H9 (cell line): Measurements from ENCODE around the gene SLCO4A1. TPM values are rescaled to one million over a fixed set of nuclear protein-coding genes. Genes with fewer than 3 reads are reported as not detected.

Source experiments
- DNase-seq: peaks from one replicate; pipeline ENCODE4 v3.0.0-alpha.2; 2017
- H2AFZ ChIP-seq: one replicate; pipeline ENCODE4 v1.6.1; 2013; ENCODE audit warnings: mild to moderate bottlenecking, low read length, control low read depth, moderate library complexity
- H2AK5ac ChIP-seq: 2 replicates; pipeline ENCODE4 v1.6.1; 2013; ENCODE audit warnings: low read length, control low read depth, mixed read lengths; ENCODE audit not compliant: insufficient read length
- H2BK120ac ChIP-seq: one replicate; pipeline ENCODE4 v1.6.1; 2013; ENCODE audit warnings: low read depth, mild to moderate bottlenecking, low read length, control low read depth, inconsistent platforms; ENCODE audit not compliant: poor library complexity, severe bottlenecking
- H2BK12ac ChIP-seq: 2 replicates; pipeline ENCODE4 v1.6.1; 2013; ENCODE audit warnings: low read length, control low read depth, mixed read lengths, low read depth; ENCODE audit not compliant: insufficient read length
- H2BK15ac ChIP-seq: 2 replicates; pipeline ENCODE4 v1.6.1; 2013; ENCODE audit warnings: low read depth, low read length, control low read depth
- H2BK20ac ChIP-seq: one replicate; pipeline ENCODE4 v1.6.1; 2013; ENCODE audit warnings: low read depth, mild to moderate bottlenecking, low read length, control low read depth, inconsistent platforms; ENCODE audit not compliant: poor library complexity, severe bottlenecking
- H2BK5ac ChIP-seq: 2 replicates; pipeline ENCODE4 v1.6.1; 2013; ENCODE audit warnings: low read length, control low read depth, mixed read lengths; ENCODE audit not compliant: insufficient read length
- H3K14ac ChIP-seq: 2 replicates; pipeline ENCODE4 v1.6.1; 2013; ENCODE audit warnings: low read length, control low read depth; ENCODE audit not compliant: insufficient read depth
- H3K18ac ChIP-seq: 2 replicates; pipeline ENCODE4 v1.6.1; 2013; ENCODE audit warnings: low read depth, mild to moderate bottlenecking, mixed read lengths, low read length, control low read depth; ENCODE audit not compliant: insufficient read length
- H3K23ac ChIP-seq: 2 replicates; pipeline ENCODE4 v1.6.1; 2013; ENCODE audit warnings: low read length, control low read depth, mixed read lengths, low read depth; ENCODE audit not compliant: insufficient read length
- H3K23me2 ChIP-seq: 2 replicates; pipeline ENCODE4 v1.6.1; 2013; ENCODE audit warnings: low read depth, mild to moderate bottlenecking, mixed read lengths, low read length, control low read depth; ENCODE audit not compliant: insufficient read length, poor library complexity, severe bottlenecking
- H3K27ac ChIP-seq: 2 replicates; pipeline ENCODE4 v1.5.1; 2013; ENCODE audit warnings: low read length, control low read depth, mixed read lengths, low read depth; ENCODE audit not compliant: insufficient read length
- H3K27me3 ChIP-seq: 2 replicates; pipeline ENCODE4 v1.6.1; 2013; ENCODE audit warnings: low read length, control low read depth, inconsistent platforms; ENCODE audit not compliant: insufficient read depth
- H3K4ac ChIP-seq: 2 replicates; pipeline ENCODE4 v1.6.1; 2013; ENCODE audit warnings: low read depth, mild to moderate bottlenecking, control low read depth, inconsistent platforms, low read length, moderate library complexity
- H3K4me1 ChIP-seq: 2 replicates; pipeline ENCODE4 v1.6.1; 2013; ENCODE audit warnings: low read length, control low read depth, inconsistent platforms; ENCODE audit not compliant: insufficient read depth
- H3K4me2 ChIP-seq: 2 replicates; pipeline ENCODE4 v1.6.1; 2013; ENCODE audit warnings: low read length, control low read depth, mixed read lengths; ENCODE audit not compliant: insufficient read length, insufficient read depth
- H3K56ac ChIP-seq: 2 replicates; pipeline ENCODE4 v1.6.1; 2013; ENCODE audit warnings: low read depth, mild to moderate bottlenecking, mixed read lengths, low read length, control low read depth; ENCODE audit not compliant: insufficient read length
- H3K79me1 ChIP-seq: 2 replicates; pipeline ENCODE4 v1.6.1; 2013; ENCODE audit warnings: low read depth, mild to moderate bottlenecking, moderate library complexity, low read length, control low read depth, inconsistent platforms; ENCODE audit not compliant: insufficient read depth, poor library complexity, severe bottlenecking
- H3K79me2 ChIP-seq: 2 replicates; pipeline ENCODE4 v1.6.1; 2013; ENCODE audit warnings: low read length, control low read depth, inconsistent platforms; ENCODE audit not compliant: insufficient read depth
- H3K9ac ChIP-seq: 2 replicates; pipeline ENCODE4 v1.6.1; 2013; ENCODE audit warnings: low read length, control low read depth, mixed read lengths; ENCODE audit not compliant: insufficient read length; ENCODE audit errors: extremely low read depth
- H3K9me3 ChIP-seq: one replicate; pipeline ENCODE4 v1.6.1; 2013; ENCODE audit warnings: low read depth, low read length, inconsistent platforms; ENCODE audit not compliant: control insufficient read depth
- H3T11ph ChIP-seq: one replicate; pipeline ENCODE4 v1.6.1; 2013; ENCODE audit warnings: mild to moderate bottlenecking, low read length, control low read depth, inconsistent platforms
- H4K20me1 ChIP-seq: one replicate; pipeline ENCODE4 v1.6.1; 2013; ENCODE audit not compliant: control insufficient read depth, insufficient read length, insufficient read depth
- H4K5ac ChIP-seq: 2 replicates; pipeline ENCODE4 v1.6.1; 2013; ENCODE audit warnings: low read depth, mild to moderate bottlenecking, mixed read lengths, low read length, control low read depth; ENCODE audit not compliant: insufficient read length
- H4K8ac ChIP-seq: replicated peaks from 2 replicates; pipeline ENCODE4 v1.6.1; 2013; ENCODE audit warnings: low read length, control low read depth, mixed read lengths, low read depth; ENCODE audit not compliant: insufficient read length
- H4K91ac ChIP-seq: 2 replicates; pipeline ENCODE4 v1.6.1; 2013; ENCODE audit warnings: low read depth, mild to moderate bottlenecking, moderate library complexity, mixed read lengths, low read length, control low read depth; ENCODE audit not compliant: insufficient read length
- H3K27ac Mint-ChIP-seq, 3 experiments: 2 replicates in 2 of 3; 3 replicates in 1 of 3; pipeline ENCODE4 v1.8.0; 2020 to 2021; ENCODE audit warnings: mixed read lengths in 3 of 3, mild to moderate bottlenecking in 1 of 3, moderate library complexity in 1 of 3
- H3K27me3 Mint-ChIP-seq: 2 replicates; pipeline ENCODE4 v1.8.0; 2021; ENCODE audit warnings: low read depth, mild to moderate bottlenecking, moderate library complexity, mixed read lengths
- H3K36me3 Mint-ChIP-seq, 3 experiments: 2 replicates in 2 of 3; 3 replicates in 1 of 3; pipeline ENCODE4 v1.8.0; 2020 to 2021; ENCODE audit warnings: low read depth in 3 of 3, mixed read lengths in 3 of 3; ENCODE audit not compliant: insufficient read depth in 1 of 3
- H3K4me1 Mint-ChIP-seq, 2 experiments: 2 replicates each; pipeline ENCODE4 v1.8.0; 2020; ENCODE audit warnings: mixed read lengths in 2 of 2
- H3K4me3 Mint-ChIP-seq, 2 experiments: 2 replicates in 1 of 2; 3 replicates in 1 of 2; pipeline ENCODE4 v1.8.0; 2020 to 2021; ENCODE audit warnings: mild to moderate bottlenecking in 2 of 2, mixed read lengths in 2 of 2, moderate library complexity in 1 of 2
- H3K9me3 Mint-ChIP-seq, 2 experiments: 2 replicates in 1 of 2; 3 replicates in 1 of 2; pipeline ENCODE4 v1.8.0; 2020; ENCODE audit warnings: mild to moderate bottlenecking in 2 of 2, mixed read lengths in 2 of 2, moderate library complexity in 1 of 2
- WGBS: extraction: QIAGEN DNeasy Blood & Tissue Kit; methylation state at CpG from one replicate; pipeline ENCODE4 v1.1.7; 2013; ENCODE audit warnings: missing lambda C conversion rate, low lambda C conversion rate, mixed read lengths; ENCODE audit not compliant: insufficient read length; ENCODE audit errors: extremely low coverage; 5-methylcytosine and 5-hydroxymethylcytosine counted together
- long read RNA-seq: library from polyadenylated mRNA; unstranded; transcript quantifications from one replicate; pipeline ENCODE4 v2.0.0, GENCODE V29; 2020
- total RNA-seq: library from RNA; stranded (reverse); gene quantifications from 2 replicates; pipeline ENCODE4 v1.2.1, GENCODE V29; 2021
- TF ChIP-seq, protein P1 (sequence below): fragments of 200-600 bp; sonication (generic); conservative IDR thresholded peaks from 3 replicates; pipeline ENCODE4 v1.8.0; 2021; ENCODE audit warnings: antibody characterized with exemption, mild to moderate bottlenecking

Gene SLCO4A1, protein sequence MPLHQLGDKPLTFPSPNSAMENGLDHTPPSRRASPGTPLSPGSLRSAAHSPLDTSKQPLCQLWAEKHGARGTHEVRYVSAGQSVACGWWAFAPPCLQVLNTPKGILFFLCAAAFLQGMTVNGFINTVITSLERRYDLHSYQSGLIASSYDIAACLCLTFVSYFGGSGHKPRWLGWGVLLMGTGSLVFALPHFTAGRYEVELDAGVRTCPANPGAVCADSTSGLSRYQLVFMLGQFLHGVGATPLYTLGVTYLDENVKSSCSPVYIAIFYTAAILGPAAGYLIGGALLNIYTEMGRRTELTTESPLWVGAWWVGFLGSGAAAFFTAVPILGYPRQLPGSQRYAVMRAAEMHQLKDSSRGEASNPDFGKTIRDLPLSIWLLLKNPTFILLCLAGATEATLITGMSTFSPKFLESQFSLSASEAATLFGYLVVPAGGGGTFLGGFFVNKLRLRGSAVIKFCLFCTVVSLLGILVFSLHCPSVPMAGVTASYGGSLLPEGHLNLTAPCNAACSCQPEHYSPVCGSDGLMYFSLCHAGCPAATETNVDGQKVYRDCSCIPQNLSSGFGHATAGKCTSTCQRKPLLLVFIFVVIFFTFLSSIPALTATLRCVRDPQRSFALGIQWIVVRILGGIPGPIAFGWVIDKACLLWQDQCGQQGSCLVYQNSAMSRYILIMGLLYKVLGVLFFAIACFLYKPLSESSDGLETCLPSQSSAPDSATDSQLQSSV
- 8.4 and 9.4 TPM in 2 replicates for total RNA-seq
- long read RNA-seq, transcript SLCO4A1-208 (10 exons, 3,092 nt): minor isoform, 6 of 68 reads
- long read RNA-seq, transcript SLCO4A1-201 (12 exons, 2,776 nt): major isoform, 23 of 68 reads
- long read RNA-seq, partial matches to known transcripts: 6 of 68 reads
- long read RNA-seq, other reads (novel, unspliced or antisense): 30 of 68 reads

DNA sequence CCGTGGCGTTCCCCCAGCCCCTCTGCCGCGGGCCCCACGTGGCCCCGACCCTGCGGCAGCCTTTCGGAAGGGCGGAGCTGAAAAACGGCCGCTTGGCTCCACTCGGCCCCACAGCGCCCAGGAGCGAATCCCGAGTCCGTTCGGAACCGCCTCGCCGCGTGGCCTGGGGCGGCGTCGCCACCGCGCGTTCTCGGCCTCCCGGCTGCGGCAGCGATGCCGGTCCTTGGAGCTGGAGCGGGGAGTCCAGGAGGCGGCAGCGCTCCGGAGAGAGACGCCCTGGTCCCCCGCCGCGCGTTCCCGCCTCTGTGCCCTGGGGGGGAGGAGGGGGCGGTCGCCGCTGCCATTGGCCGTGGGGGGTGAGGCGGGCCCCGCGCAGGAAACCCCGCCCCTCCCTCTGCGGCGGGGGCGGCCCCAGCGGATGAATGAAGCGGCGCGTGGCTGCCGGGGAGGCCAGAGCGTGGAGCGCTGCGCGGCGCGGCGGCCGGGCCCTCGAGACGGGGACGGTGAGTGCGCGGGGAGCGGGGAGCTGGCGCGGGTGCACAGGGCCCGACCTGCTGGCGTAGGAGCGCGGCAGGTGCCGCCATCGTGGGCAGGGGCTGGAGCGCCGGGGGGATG is at the start of gene SLCO4A1:
SLCO4A1 (plus strand) TSS at position 453 of the 615 bp plus-strand sequence. CDS start 13,952 bp downstream, outside the sequence.
- no peak within 1 kb of the TSS for H2AFZ ChIP-seq
- no peak within 1 kb of the TSS for H4K91ac ChIP-seq
- peak; percentile 66 for DNase-seq
- no peak within 1 kb of the TSS for H3K27ac ChIP-seq
- no peaks in the 10 kb centered on the region for H3K9me3 ChIP-seq
- H4K5ac ChIP-seq: no peak within 1 kb of the TSS
- H2BK120ac ChIP-seq: no peak within 1 kb of the TSS
- TF ChIP-seq, protein P1, sequence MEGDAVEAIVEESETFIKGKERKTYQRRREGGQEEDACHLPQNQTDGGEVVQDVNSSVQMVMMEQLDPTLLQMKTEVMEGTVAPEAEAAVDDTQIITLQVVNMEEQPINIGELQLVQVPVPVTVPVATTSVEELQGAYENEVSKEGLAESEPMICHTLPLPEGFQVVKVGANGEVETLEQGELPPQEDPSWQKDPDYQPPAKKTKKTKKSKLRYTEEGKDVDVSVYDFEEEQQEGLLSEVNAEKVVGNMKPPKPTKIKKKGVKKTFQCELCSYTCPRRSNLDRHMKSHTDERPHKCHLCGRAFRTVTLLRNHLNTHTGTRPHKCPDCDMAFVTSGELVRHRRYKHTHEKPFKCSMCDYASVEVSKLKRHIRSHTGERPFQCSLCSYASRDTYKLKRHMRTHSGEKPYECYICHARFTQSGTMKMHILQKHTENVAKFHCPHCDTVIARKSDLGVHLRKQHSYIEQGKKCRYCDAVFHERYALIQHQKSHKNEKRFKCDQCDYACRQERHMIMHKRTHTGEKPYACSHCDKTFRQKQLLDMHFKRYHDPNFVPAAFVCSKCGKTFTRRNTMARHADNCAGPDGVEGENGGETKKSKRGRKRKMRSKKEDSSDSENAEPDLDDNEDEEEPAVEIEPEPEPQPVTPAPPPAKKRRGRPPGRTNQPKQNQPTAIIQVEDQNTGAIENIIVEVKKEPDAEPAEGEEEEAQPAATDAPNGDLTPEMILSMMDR: no peak
- H3K36me3 Mint-ChIP-seq: peaks cover 0 to 2% (median 0%) of the 10 kb centered on the region in 3 experiments; a peak in 1 of 7 replicates
- peak within 1 kb of the TSS; percentile 6 for H3K18ac ChIP-seq
- peaks cover 3% of the 10 kb centered on the region; the same call in 1 of the 2 replicates for H3K79me2 ChIP-seq
- H3K9ac ChIP-seq: no peak within 1 kb of the TSS
- peaks cover 9% of the 10 kb centered on the region; the same call in 1 of the 2 replicates for H3K27me3 ChIP-seq
- H3K23me2 ChIP-seq: peaks cover 8% of the 10 kb centered on the region
- H2BK12ac ChIP-seq: no peak within 1 kb of the TSS
- H4K8ac ChIP-seq: no peak within 1 kb of the TSS
- no peak within 1 kb of the TSS for H3K27ac Mint-ChIP-seq
- no peaks in the 10 kb centered on the region for H3K79me1 ChIP-seq
- no peak within 1 kb of the TSS for H3K23ac ChIP-seq
- H4K20me1 ChIP-seq: no peaks in the 10 kb centered on the region
- peaks cover 14 to 24% of the 10 kb centered on the region in 2 experiments for H3K4me1 Mint-ChIP-seq
- H3K4ac ChIP-seq: no peak within 1 kb of the TSS
- no peak within 1 kb of the TSS for H2BK5ac ChIP-seq
- no peaks in the 10 kb centered on the region; a peak in 1 of 5 replicates for H3K9me3 Mint-ChIP-seq
- no peak within 1 kb of the TSS for H2BK20ac ChIP-seq
- H3K4me1 ChIP-seq: peaks cover 5% of the 10 kb centered on the region
- no peak within 1 kb of the TSS for H2BK15ac ChIP-seq
- H2AK5ac ChIP-seq: no peak within 1 kb of the TSS
- H3K56ac ChIP-seq: no peak within 1 kb of the TSS
- peak within 1 kb of the TSS; percentile 67 to 80 for H3K4me3 Mint-ChIP-seq
- H3T11ph ChIP-seq: no peak within 1 kb of the TSS
- peaks cover 70% of the 10 kb centered on the region for H3K27me3 Mint-ChIP-seq
- peak within 1 kb of the TSS; percentile 26; the same call in 1 of the 2 replicates for H3K14ac ChIP-seq
- H3K4me2 ChIP-seq: peak within 1 kb of the TSS; percentile 67
- no CpG with 5 or more reads among the region's 82 CpGs for WGBS
